ENCODE measurements around the gene EYA2.

- TF ChIP-seq CTBP1 (IDR thresholded peaks at IDR 0.05; ENCODE audit: borderline replicate concordance): no peak
- TF ChIP-seq FOXM1 (IDR thresholded peaks at IDR 0.05; ENCODE audit: borderline replicate concordance): no peak
- TF ChIP-seq FOXA1 (IDR thresholded peaks at IDR 0.05): no peak
- TF ChIP-seq SP1 (IDR thresholded peaks at IDR 0.05): no peak
- TF ChIP-seq L3MBTL2 (conservative IDR thresholded peaks at IDR 0.05): no peak
- TF ChIP-seq ZNF384 (IDR thresholded peaks at IDR 0.05): no peak
- no peak for TF ChIP-seq HDGF (IDR thresholded peaks at IDR 0.05; ENCODE audit: borderline replicate concordance)
- TF ChIP-seq SUZ12 (IDR thresholded peaks at IDR 0.05): no peak
- TF ChIP-seq NFRKB (IDR thresholded peaks at IDR 0.05): no peak
- TF ChIP-seq BHLHE40 (IDR thresholded peaks at IDR 0.05; ENCODE audit: borderline replicate concordance): no peak
- no peak for TF ChIP-seq FOXK2 (IDR thresholded peaks at IDR 0.05)
- no peak for TF ChIP-seq TARDBP (IDR thresholded peaks at IDR 0.05)
Observed at GRCh38 chr20:46872328-46873211, 22.1 kb upstream of the EYA2 start.

Measured in HEK293T (cell line).